ENCODE measurements around the gene LAMC2.

- TF ChIP-seq, protein P1, sequence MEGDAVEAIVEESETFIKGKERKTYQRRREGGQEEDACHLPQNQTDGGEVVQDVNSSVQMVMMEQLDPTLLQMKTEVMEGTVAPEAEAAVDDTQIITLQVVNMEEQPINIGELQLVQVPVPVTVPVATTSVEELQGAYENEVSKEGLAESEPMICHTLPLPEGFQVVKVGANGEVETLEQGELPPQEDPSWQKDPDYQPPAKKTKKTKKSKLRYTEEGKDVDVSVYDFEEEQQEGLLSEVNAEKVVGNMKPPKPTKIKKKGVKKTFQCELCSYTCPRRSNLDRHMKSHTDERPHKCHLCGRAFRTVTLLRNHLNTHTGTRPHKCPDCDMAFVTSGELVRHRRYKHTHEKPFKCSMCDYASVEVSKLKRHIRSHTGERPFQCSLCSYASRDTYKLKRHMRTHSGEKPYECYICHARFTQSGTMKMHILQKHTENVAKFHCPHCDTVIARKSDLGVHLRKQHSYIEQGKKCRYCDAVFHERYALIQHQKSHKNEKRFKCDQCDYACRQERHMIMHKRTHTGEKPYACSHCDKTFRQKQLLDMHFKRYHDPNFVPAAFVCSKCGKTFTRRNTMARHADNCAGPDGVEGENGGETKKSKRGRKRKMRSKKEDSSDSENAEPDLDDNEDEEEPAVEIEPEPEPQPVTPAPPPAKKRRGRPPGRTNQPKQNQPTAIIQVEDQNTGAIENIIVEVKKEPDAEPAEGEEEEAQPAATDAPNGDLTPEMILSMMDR (IDR thresholded peaks at IDR 0.05), result no peak
- TF ChIP-seq ZFX (IDR thresholded peaks at IDR 0.05; ENCODE audit: borderline replicate concordance), result no peak
Measured at GRCh38 chr1:183188240-183188639, 2.2 kb downstream of the LAMC2 start.
